ENCODE data around the gene TSSK1B. TPM values are rescaled to one million over a fixed set of nuclear protein-coding genes. Genes with fewer than 3 reads are reported as not detected.

The TSSK1B gene
- total RNA-seq, 1 experiment from 2014 or later = 0.17 TPM

- no peak overlapping the region for H2BK12ac ChIP-seq (ENCODE audit: insufficient read length, low read depth, low read length)
- no peak overlapping the region for H3K4me3 Mint-ChIP-seq
- no peak overlapping the region for H3T11ph ChIP-seq (ENCODE audit: low read length)
- H4K5ac ChIP-seq (ENCODE audit: insufficient read length, low read depth, low read length) = no peak overlapping the region
- no peaks in the 10 kb centered on the region; the same call in 1 of the 2 replicates for H3K4me1 ChIP-seq (ENCODE audit: insufficient read depth, low read length)
- H3K27ac Mint-ChIP-seq = no peak overlapping the region
- H2AFZ ChIP-seq (ENCODE audit: low read length) = no peak overlapping the region
- no peak overlapping the region for H3K56ac ChIP-seq (ENCODE audit: insufficient read length, low read depth, low read length)
- no peak overlapping the region for H3K23ac ChIP-seq (ENCODE audit: insufficient read length, low read depth, low read length)
- no peak overlapping the region for H3K27ac ChIP-seq (ENCODE audit: insufficient read length, low read depth, low read length)
- H3K9me3 Mint-ChIP-seq = no peaks in the 10 kb centered on the region
- no peaks in the 10 kb centered on the region for H3K23me2 ChIP-seq (ENCODE audit: insufficient read length, low read depth, low read length, poor library complexity, severe bottlenecking)
- H3K27me3 Mint-ChIP-seq (ENCODE audit: low read depth) = no peaks in the 10 kb centered on the region
- H3K18ac ChIP-seq (ENCODE audit: insufficient read length, low read depth, low read length) = no peak overlapping the region
- no peaks in the 10 kb centered on the region for H3K27me3 ChIP-seq (ENCODE audit: insufficient read depth, low read length)
- no peaks in the 10 kb centered on the region for H3K36me3 Mint-ChIP-seq (ENCODE audit: insufficient read depth in 1 of 3, low read depth in 3 of 3)
- no peak overlapping the region for H2AK5ac ChIP-seq (ENCODE audit: insufficient read length, low read length)
- TF ChIP-seq, protein P1, sequence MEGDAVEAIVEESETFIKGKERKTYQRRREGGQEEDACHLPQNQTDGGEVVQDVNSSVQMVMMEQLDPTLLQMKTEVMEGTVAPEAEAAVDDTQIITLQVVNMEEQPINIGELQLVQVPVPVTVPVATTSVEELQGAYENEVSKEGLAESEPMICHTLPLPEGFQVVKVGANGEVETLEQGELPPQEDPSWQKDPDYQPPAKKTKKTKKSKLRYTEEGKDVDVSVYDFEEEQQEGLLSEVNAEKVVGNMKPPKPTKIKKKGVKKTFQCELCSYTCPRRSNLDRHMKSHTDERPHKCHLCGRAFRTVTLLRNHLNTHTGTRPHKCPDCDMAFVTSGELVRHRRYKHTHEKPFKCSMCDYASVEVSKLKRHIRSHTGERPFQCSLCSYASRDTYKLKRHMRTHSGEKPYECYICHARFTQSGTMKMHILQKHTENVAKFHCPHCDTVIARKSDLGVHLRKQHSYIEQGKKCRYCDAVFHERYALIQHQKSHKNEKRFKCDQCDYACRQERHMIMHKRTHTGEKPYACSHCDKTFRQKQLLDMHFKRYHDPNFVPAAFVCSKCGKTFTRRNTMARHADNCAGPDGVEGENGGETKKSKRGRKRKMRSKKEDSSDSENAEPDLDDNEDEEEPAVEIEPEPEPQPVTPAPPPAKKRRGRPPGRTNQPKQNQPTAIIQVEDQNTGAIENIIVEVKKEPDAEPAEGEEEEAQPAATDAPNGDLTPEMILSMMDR (conservative IDR thresholded peaks at IDR 0.05) = no peak
- peaks cover 2 to 5% of the 10 kb centered on the region in 2 experiments; a peak in 2 of 4 replicates for H3K4me1 Mint-ChIP-seq
- no peak overlapping the region for H2BK20ac ChIP-seq (ENCODE audit: low read depth, low read length, poor library complexity, severe bottlenecking)
- no peak overlapping the region for H3K4me2 ChIP-seq (ENCODE audit: insufficient read depth, insufficient read length, low read length)
- no peak overlapping the region for H2BK120ac ChIP-seq (ENCODE audit: low read depth, low read length, poor library complexity, severe bottlenecking)
- no peak overlapping the region for H2BK5ac ChIP-seq (ENCODE audit: insufficient read length, low read length)
- no peaks in the 10 kb centered on the region for H3K79me2 ChIP-seq (ENCODE audit: insufficient read depth, low read length)
- WGBS (ENCODE audit: extremely low coverage, insufficient read length, low lambda C conversion rate) = no CpG with 5 or more reads among the region's 1 CpG
- H3K14ac ChIP-seq (ENCODE audit: insufficient read depth, low read length) = no peak overlapping the region
- no peak overlapping the region for H4K8ac ChIP-seq (replicated peaks; ENCODE audit: insufficient read length, low read depth, low read length)
- H4K20me1 ChIP-seq (ENCODE audit: control insufficient read depth, insufficient read depth, insufficient read length) = no peaks in the 10 kb centered on the region
- H3K9ac ChIP-seq (ENCODE audit: extremely low read depth, insufficient read length, low read length) = no peak overlapping the region
- H3K9me3 ChIP-seq (ENCODE audit: control insufficient read depth, low read depth, low read length) = no peaks in the 10 kb centered on the region
- no peaks in the 10 kb centered on the region for H3K79me1 ChIP-seq (ENCODE audit: insufficient read depth, low read depth, low read length, poor library complexity, severe bottlenecking)
- no peak overlapping the region for H3K4ac ChIP-seq (ENCODE audit: low read depth, low read length)
- DNase-seq = no peak
- no peak overlapping the region for H4K91ac ChIP-seq (ENCODE audit: insufficient read length, low read depth, low read length)
- H2BK15ac ChIP-seq (ENCODE audit: low read depth, low read length) = no peak overlapping the region
These were observed 52.1 kb downstream of the TSSK1B start for GRCh38 chr5:113382731-113383130.

Other genes with a start within 250 kb of the TSSK1B start
- gene MCC, start 53.5 kb upstream of the TSSK1B start, total RNA-seq (2021) = 7.6 and 7.9 TPM in 2 replicates
- 18.9 and 22.5 TPM in 2 replicates for gene YTHDC2, start 78.7 kb upstream of the TSSK1B start, total RNA-seq (2021)

Data from H9 (cell line).